Activated T-cell treated with anti-CD3 and anti-CD28 coated beads, Interleukin-2, amount 50 U/mL, for 24 hours (primary cell): ENCODE measurements around the gene EDN2.

Experiments
- DNase-seq: peaks from one replicate; pipeline ENCODE4 v3.0.0-alpha.2; 2020
- H3K27ac Mint-ChIP-seq: 2 replicates; pipeline ENCODE4 v1.8.0; 2020; ENCODE audit warnings: mild to moderate bottlenecking, mixed read lengths
- H3K27me3 Mint-ChIP-seq: 2 replicates; pipeline ENCODE4 v1.8.0; 2020; ENCODE audit warnings: mixed read lengths
- H3K36me3 Mint-ChIP-seq: 2 replicates; pipeline ENCODE4 v1.8.0; 2020; ENCODE audit warnings: low read depth, mixed read lengths
- H3K4me1 Mint-ChIP-seq: 2 replicates; pipeline ENCODE4 v1.8.0; 2020; ENCODE audit warnings: low read depth, mixed read lengths
- H3K4me3 Mint-ChIP-seq: 2 replicates; pipeline ENCODE4 v1.8.0; 2020; ENCODE audit warnings: mild to moderate bottlenecking, moderate library complexity, mixed read lengths
- H3K9me3 Mint-ChIP-seq: 2 replicates; pipeline ENCODE4 v1.8.0; 2020; ENCODE audit warnings: mixed read lengths

The EDN2 gene

DNA sequence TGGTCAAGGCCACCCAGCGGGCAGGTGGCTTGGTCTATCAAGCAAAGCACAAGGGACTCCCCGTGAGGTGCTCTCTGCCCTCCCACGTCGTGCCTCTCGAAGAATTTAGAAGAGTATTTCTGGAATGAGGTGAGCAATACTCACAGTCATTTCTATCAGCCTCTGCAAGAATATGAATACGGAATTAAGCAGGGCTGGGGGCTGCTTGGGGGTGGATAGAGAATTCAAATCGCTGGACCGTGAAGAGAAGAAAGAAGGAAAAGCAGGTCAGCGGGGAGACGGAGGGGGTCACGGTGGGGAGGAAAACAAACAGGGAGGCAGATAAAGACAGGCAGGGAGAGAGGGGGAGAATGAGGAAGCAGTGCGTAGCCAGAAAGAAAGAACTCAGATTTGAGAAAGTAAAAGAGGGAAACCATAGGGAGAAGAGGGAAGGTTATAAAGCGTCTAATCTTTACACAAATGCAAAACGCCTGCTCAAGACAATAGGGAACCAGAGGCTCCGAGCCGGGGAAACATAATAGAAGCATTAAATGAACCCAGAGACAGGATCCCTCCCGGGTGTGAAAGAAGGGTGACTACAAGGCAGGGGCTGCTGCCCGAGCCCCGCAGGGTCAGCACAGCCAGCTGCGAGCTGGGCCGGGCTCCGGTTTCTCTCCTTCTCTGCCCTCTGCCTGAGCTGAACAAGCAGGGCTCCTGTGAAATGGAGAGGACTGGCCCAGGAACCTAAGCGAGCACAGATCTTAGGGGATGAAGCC lies 2.1 kb upstream of the EDN2 start:
- no peaks in the 10 kb centered on the region for H3K9me3 Mint-ChIP-seq
- H3K27ac Mint-ChIP-seq, result no peak overlapping the region
- no peak overlapping the region for H3K4me3 Mint-ChIP-seq
- peaks cover 29% of the 10 kb centered on the region for H3K27me3 Mint-ChIP-seq
- H3K4me1 Mint-ChIP-seq, result peaks cover 14% of the 10 kb centered on the region
- no peak for DNase-seq
- H3K36me3 Mint-ChIP-seq, result no peaks in the 10 kb centered on the region

DNA sequence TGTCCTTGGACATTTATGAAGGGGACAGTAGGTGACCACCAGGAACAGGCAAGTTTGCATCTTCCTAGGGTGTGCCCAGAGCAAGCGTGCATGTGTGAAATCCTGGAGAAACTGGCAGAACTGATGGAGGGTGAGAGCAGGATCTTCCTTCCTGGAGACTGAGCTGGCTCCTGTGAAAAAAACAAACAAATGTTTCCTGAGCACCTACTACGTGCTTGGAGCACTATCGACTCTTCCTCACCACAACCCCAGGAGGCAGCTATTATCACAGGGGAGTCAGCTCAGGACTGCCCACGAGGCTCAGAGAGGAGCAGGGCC lies 1.5 kb upstream of the EDN2 start:
- H3K4me3 Mint-ChIP-seq, result no peak overlapping the region
- H3K9me3 Mint-ChIP-seq, result no peaks in the 10 kb centered on the region
- H3K4me1 Mint-ChIP-seq, result peaks cover 14% of the 10 kb centered on the region
- DNase-seq, result no peak
- H3K27ac Mint-ChIP-seq, result no peak overlapping the region
- H3K36me3 Mint-ChIP-seq, result no peaks in the 10 kb centered on the region
- peaks cover 29% of the 10 kb centered on the region for H3K27me3 Mint-ChIP-seq

DNA sequence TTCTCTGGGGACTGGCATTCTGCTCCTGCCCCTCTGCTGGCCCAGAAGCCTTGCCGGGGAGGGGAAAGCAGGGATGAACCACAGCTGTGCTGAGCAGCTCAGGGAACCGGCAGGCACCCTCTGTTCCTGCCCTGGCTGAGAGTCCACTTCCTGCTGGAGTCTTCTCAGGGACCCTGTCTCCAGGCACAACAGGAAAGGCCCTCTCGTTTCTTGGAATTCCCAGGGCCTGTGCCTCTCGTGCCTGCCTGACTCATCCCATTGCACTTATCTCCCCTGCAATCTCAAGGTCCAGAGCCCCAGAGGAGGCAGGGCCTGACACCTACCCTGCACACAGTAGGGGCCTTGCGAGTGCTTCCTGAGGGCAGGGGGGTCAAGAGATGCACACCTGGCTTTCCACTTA lies 1.1 kb upstream of the EDN2 start:
- DNase-seq, result no peak
- peaks cover 14% of the 10 kb centered on the region for H3K4me1 Mint-ChIP-seq
- peaks cover 29% of the 10 kb centered on the region for H3K27me3 Mint-ChIP-seq
- no peaks in the 10 kb centered on the region for H3K9me3 Mint-ChIP-seq
- H3K36me3 Mint-ChIP-seq, result no peaks in the 10 kb centered on the region
- no peak overlapping the region for H3K27ac Mint-ChIP-seq
- H3K4me3 Mint-ChIP-seq, result no peak overlapping the region

DNA sequence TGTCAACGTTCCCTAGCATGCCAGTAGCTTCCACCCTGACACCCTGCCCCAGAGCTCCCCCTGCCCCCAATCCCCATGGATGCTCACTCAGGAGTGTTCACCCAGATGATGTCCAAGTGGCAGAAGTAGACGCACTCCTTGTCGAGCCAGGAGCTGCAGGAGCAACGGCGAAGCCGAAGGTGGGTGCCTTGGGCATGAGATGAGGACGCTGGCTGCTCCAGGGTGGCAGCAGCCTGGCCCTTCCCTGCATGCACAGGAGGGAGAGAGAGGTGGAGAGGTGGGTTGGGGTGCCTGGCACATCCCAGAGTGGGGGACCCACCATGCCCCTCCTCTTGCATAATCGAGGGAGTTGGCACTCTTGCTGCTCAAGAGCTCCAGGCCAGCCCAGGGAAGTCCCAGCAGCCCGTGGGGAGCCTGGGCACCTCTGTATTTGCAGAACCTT lies 502 bp downstream of the EDN2 start:
- Mint-ChIP-seq H3K36me3 (no peaks in the 10 kb centered on the region), H3K4me3 (no peak overlapping the region), H3K9me3 (no peaks in the 10 kb centered on the region), H3K27me3 (peaks cover 31% of the 10 kb centered on the region), H3K4me1 (peaks cover 14% of the 10 kb centered on the region), H3K27ac (no peak overlapping the region)
- DNase-seq, result no peak

DNA sequence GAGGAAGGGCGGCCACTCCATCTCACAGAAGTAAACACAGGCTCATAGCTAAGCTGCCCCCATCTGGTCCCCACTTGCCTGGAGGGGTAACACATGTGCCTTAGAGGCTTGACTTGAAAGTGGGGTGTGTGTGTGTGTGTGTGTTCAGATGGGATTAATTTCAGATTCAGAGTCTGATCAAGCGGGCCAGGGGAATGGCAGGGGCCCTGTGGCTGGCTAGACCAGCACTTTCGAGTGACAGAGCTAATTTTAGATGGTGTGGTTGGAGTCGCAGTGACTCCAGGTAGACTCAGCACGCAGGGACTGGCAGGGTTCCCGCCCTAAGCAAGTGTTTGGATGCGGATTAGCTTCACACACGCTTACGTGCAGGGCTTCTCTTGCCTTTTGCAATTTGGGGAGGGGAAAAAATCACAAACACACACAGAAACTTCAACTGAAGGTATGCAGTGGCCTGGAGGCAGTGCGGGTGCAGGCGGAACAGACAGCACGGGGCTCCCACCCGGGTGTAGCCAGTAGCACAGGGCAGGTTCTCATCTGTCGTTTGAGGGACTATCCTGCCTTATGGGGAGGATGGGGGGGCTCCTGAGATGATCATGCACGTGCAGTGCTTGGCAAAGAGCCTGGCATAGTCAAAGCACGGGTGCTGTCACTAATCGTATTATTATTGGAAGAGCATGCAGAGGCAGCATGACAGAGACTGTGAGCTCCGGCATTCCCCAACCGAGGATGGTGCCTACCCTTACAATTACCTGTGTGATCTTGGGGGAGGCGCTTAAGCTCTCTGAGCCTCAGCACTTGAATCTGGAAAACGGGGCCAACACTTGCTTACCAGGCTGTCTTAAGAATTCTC lies 1.3 kb downstream of the EDN2 start:
- Mint-ChIP-seq H3K4me3 (no peak overlapping the region), H3K27me3 (peaks cover 31% of the 10 kb centered on the region), H3K27ac (no peak overlapping the region), H3K36me3 (no peaks in the 10 kb centered on the region), H3K4me1 (peaks cover 14% of the 10 kb centered on the region), H3K9me3 (no peaks in the 10 kb centered on the region)
- DNase-seq, result no peak

DNA sequence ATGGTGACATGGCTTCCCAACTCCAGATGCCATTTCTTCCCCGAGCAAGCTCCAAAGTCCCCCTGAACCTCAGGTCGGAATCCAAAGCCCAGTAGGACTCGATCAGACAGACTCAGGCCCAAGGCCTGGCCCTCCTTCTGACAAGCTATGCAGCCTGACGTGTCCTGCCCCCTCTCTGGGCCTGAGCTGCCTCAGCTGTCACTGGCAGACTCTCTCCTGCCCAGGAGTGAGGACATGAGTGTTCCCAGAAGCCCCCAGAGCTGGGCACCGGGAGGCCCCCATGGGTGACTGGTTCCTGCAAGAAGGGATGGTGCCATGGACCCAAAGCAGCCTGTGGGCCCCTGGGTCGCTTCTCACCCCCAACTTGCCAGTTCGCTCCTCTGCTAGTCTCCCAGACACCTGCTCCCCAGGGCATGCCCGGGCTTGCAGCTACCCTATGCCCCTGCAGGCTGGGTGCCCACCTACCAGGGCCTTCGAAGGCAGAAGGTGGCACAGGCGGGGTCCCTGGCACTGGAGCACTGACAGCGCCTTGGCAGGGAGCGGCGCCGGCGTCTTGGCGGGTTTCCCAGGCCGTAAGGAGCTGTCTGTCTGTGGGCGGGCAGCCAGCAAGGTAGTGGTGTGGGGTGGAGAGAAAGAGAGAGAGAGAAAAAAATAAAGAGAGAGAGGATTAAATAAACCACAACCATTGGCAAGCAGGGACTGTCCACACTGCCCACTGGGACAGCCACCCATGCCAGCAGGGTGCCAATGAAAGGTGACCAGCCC lies 2.3 kb downstream of the EDN2 start:
- H3K27ac Mint-ChIP-seq, result no peak overlapping the region

DNA sequence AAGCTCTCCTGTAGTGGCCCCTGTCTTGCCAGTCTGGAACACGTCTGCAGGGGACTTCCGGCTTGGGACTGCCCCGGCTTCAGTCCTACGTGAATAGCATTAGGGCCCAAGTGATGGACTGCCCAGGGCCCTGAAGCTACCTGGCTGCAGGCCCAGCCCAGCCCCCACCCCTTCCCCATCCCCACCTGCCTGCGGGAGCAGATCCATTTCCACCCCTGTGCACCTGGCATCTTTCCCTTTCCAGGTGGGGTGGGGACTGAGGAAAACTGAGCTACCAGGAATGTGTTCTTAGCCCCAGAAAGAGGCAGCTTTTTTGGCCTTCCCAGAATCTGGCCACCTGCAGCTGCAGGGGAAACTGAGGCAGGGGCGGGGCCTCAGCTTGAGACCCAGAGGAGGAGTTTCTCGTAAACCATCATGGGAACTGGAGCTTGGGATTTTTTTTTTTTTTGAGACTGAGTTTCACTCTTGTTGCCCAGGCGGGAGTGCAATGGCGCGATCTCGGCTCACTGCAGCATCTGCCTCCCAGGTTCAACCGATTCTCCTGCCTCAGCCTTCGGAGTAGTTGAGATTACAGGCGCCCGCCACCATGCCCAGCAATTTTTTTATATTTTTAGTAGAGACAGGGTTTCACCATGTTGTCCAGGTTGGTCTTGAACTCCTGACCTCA lies 3.2 kb downstream of the EDN2 start:
- no peak overlapping the region for H3K4me3 Mint-ChIP-seq
- H3K27ac Mint-ChIP-seq, result no peak overlapping the region
- peaks cover 4% of the 10 kb centered on the region for H3K4me1 Mint-ChIP-seq
- no peaks in the 10 kb centered on the region for H3K36me3 Mint-ChIP-seq
- no peaks in the 10 kb centered on the region for H3K9me3 Mint-ChIP-seq
- peaks cover 14% of the 10 kb centered on the region for H3K27me3 Mint-ChIP-seq
- no peak for DNase-seq

More for the DNA sequence above, 2.3 kb downstream of the EDN2 start:
- Mint-ChIP-seq H3K9me3 (no peaks in the 10 kb centered on the region), H3K4me3 (no peak overlapping the region), H3K36me3 (no peaks in the 10 kb centered on the region), H3K4me1 (peaks cover 10% of the 10 kb centered on the region), H3K27me3 (peaks cover 21% of the 10 kb centered on the region)
- no peak for DNase-seq

DNA sequence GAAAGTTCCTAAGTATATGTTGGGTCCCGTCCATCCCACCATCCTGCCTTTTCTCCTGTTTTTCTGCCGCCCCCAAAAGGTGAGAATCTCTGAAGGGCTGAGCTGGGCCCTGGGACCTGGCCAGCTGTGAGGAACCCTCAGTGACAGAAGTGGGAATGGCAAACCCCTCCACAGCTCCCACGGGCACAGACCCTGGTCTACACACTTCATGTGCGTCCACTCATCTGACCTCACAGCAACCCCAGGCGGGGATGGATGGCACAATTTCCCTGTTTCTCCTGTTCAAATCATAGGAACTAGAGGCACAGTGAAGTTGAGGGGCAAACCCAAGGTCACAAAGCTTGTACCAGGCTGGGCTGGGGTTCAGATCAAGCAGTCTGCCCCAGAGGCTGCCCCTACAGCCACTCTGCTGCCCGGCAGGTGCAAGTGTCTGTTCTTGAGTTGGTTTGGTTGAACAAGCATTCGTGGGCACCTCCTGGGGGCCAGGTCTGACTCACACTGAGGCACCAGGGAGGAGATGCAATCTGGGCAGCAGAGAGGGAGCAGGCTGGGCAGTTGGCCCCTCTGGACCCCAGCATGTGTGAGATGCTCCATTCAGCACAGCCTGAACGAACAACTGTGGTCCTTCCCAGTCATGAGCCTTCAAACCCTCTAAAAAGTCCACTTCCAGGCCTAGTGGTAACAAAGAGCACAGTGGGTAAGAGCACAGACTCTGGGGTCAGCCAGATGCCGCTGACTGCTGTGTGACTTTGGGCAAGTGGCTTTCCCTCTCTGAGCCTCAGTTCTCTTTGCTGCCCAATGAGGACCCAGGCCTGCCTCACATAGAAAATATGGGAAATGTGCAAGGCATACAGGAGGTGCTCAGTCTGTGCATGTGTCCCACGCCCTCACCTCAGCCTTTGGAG lies 4.0 kb downstream of the EDN2 start:
- no peak for DNase-seq
- no peak overlapping the region for H3K4me3 Mint-ChIP-seq
- no peaks in the 10 kb centered on the region for H3K36me3 Mint-ChIP-seq
- no peak overlapping the region for H3K27ac Mint-ChIP-seq
- peaks cover 7% of the 10 kb centered on the region for H3K27me3 Mint-ChIP-seq
- H3K9me3 Mint-ChIP-seq, result no peaks in the 10 kb centered on the region
- no peaks in the 10 kb centered on the region for H3K4me1 Mint-ChIP-seq

DNA sequence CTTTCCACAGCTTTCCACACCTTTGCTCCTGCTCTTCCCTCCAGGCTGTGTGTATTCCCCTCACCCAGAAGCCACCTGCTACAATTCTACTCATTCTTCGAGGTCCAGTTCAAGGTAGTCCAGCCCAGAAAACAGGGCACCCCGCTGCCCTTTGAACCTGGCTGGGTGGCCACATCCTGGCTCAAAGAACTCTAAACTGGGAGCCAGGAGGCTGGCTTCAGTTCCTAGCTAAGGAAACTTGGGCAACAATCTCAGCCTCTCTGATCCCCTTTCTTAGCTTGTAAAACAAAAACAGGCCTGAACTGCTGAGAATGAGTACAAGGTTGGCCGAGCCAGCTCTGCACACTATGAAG lies 4.7 kb downstream of the EDN2 start:
- Mint-ChIP-seq H3K4me1 (no peaks in the 10 kb centered on the region), H3K27me3 (peaks cover 7% of the 10 kb centered on the region), H3K9me3 (no peaks in the 10 kb centered on the region), H3K27ac (no peak overlapping the region), H3K4me3 (no peak overlapping the region), H3K36me3 (no peaks in the 10 kb centered on the region)
- DNase-seq, result no peak

DNA sequence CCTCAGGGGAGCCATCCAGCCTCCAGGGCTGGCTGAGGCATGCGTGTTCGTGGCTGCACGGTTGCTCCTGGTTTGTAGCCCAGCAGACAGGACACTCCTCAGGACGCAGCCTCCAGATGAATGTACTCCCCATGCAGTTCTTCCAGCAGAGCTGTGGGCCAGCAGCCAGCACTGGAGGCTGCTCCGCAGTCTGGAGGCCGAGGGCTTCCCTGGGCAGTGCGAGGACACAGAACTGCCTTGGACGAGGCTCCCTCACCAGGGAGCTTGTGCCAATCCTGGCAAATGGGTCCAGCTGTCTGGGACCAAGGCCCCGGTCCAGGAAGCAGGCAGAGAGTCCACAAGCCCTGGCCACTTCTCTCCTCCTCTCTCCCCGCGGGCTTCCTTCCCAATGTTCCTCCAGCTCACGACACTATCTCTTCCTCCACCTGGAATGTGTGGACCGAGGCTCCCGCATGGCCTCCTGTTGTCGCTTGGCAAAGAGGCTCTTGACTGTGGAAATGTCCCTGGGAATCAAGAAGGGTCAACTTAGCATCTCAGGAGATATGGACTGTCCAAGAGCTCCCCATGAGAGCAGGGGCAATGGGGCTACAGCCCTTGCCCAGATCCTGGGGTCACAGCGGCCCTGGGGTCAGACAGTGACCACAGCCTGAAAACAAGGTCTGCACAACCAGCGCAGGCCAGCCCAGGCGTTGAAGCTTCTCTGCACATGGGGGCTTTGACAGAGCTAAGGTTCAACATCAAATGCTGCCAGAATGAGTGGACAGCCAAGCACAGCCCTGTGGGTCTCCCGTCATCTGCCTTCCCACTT lies 5.3 kb downstream of the EDN2 start:
- Mint-ChIP-seq H3K4me1 (no peaks in the 10 kb centered on the region), H3K36me3 (no peaks in the 10 kb centered on the region), H3K27me3 (peaks cover 7% of the 10 kb centered on the region), H3K9me3 (no peaks in the 10 kb centered on the region), H3K27ac (no peak overlapping the region), H3K4me3 (no peak overlapping the region)
- no peak for DNase-seq

DNA sequence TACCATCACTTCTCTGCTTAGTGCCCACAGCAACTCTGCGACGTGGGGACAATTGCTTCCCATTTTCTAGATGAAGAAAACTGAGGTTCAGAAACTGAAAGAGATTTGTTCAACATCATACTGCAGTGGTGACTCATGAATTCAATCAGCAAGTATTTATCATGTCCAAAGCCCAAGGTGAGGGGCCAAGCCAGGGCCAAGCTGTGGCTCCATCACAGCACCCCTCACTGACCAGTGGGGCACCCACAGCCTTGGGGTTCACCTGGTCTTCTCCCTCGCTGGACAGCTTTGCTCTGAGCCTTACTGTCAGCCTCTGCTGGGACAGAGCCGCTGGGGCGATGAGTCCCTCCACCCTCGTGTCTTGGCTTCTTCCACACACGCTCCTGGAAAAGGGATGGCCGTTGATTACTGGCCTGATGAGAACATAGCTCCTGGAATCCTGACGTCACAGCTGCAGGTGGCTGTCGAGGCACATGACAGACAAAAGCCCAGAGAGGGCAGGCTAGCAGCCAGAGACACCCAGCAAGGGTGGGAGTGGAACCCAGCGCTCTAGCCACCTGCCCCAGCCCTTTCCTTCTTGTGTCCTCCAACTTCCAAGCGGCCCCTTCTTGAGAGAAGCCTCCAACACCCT lies 6.2 kb downstream of the EDN2 start:
- Mint-ChIP-seq H3K36me3 (no peaks in the 10 kb centered on the region), H3K27me3 (peaks cover 2% of the 10 kb centered on the region), H3K4me3 (no peak overlapping the region), H3K9me3 (no peaks in the 10 kb centered on the region), H3K4me1 (no peaks in the 10 kb centered on the region), H3K27ac (no peak overlapping the region)
- no peak for DNase-seq

DNA sequence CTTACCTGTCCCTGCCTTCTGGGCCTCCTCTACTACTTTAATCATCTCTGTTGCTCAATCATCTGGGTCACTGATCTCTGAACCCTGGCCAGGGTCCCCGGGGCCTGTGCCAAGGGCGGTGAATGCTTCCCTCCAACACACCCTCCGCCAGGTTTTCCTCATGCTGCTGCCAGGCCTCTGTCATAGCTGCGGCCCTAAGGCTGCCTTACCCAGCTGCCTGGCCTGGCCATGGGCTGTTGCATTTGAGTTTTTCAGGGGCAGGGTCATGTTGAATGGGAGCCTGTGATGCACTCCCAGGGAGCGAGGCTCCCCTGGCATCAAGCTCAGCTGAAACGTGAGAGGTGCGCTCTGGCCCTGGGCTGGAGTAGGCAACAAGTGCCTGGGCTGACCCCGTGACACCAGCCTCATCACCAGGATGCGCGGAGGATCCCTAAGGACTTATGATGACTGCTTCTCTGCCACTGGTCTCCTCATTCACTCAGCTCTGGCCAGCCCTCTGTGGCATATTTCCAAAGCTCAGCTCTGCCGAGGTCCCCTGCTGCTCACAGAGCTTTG lies 7.6 kb downstream of the EDN2 start:
- Mint-ChIP-seq H3K27me3 (peaks cover 2% of the 10 kb centered on the region), H3K4me3 (no peak overlapping the region), H3K4me1 (no peaks in the 10 kb centered on the region), H3K27ac (no peak overlapping the region), H3K9me3 (no peaks in the 10 kb centered on the region), H3K36me3 (no peaks in the 10 kb centered on the region)
- no peak for DNase-seq
